Measurements from ENCODE around the gene RHBDD1. TPM values are rescaled to one million over a fixed set of nuclear protein-coding genes. Genes with fewer than 3 reads are reported as not detected.

RHBDD1 gene
- total RNA-seq, 3 donors from 2014 or later (not counting 1 experiment from before 2014, with no cell fraction given), result 33.7 to 49.7 (median 47.7) TPM

GRCh38 chr2:226891780-226892590, 56.1 kb downstream of the RHBDD1 start:
- DNase-seq (no peak), ATAC-seq (no peak)
- H3K27me3 ChIP-seq (ENCODE audit: control insufficient read depth, insufficient read depth, low read length), result no peaks in the 10 kb centered on the region
- no peak overlapping the region for H3K27ac ChIP-seq (ENCODE audit: low read length)
- 90% methylated on average over 2 of the region's 2 CpGs for WGBS (ENCODE audit: insufficient coverage)
- H3K36me3 ChIP-seq (ENCODE audit: control insufficient read depth, insufficient read depth, low read length), result peaks cover 2% of the 10 kb centered on the region
- no peaks in the 10 kb centered on the region for H3K4me1 ChIP-seq (ENCODE audit: control insufficient read depth, insufficient read depth, low read length)
- Mint-ChIP-seq H3K4me3 (no peak overlapping the region), H3K9me3 (no peaks in the 10 kb centered on the region), H3K27me3 (ENCODE audit: low read depth in 2 of 2) (no peaks in the 10 kb centered on the region), H3K36me3 (no peaks in the 10 kb centered on the region), H3K4me1 (no peaks in the 10 kb centered on the region), H3K27ac (no peak overlapping the region)
- intact Hi-C loops (cut with micrococcal nuclease), result no loop called here
- no peaks in the 10 kb centered on the region for H3K9me3 ChIP-seq (ENCODE audit: control insufficient read depth, insufficient read depth, low read length)
- TF ChIP-seq CTCF (IDR thresholded peaks at IDR 0.05), result no peak
- no peak overlapping the region for H3K4me3 ChIP-seq (ENCODE audit: low read length)

GRCh38 chr2:226892729-226893128, 56.9 kb downstream of the RHBDD1 start:
- no peaks in the 10 kb centered on the region for H3K27me3 ChIP-seq (ENCODE audit: control insufficient read depth, insufficient read depth, low read length)
- Mint-ChIP-seq H3K4me1 (no peaks in the 10 kb centered on the region), H3K27ac (no peak overlapping the region), H3K4me3 (no peak overlapping the region), H3K27me3 (ENCODE audit: low read depth in 2 of 2) (no peaks in the 10 kb centered on the region), H3K36me3 (no peaks in the 10 kb centered on the region), H3K9me3 (no peaks in the 10 kb centered on the region)
- no peak for TF ChIP-seq CTCF (IDR thresholded peaks at IDR 0.05)
- ATAC-seq (no peak), DNase-seq (no peak)
- WGBS (ENCODE audit: insufficient coverage), result 100% methylated on average over 3 of the region's 3 CpGs
- H3K36me3 ChIP-seq (ENCODE audit: control insufficient read depth, insufficient read depth, low read length), result peaks cover 6% of the 10 kb centered on the region
- H3K27ac ChIP-seq (ENCODE audit: low read length), result no peak overlapping the region
- intact Hi-C loops (cut with micrococcal nuclease), result no loop called here
- no peaks in the 10 kb centered on the region for H3K4me1 ChIP-seq (ENCODE audit: control insufficient read depth, insufficient read depth, low read length)
- H3K9me3 ChIP-seq (ENCODE audit: control insufficient read depth, insufficient read depth, low read length), result no peaks in the 10 kb centered on the region
- no peak overlapping the region for H3K4me3 ChIP-seq (ENCODE audit: low read length)

GRCh38 chr2:226893216-226893615, 57.4 kb downstream of the RHBDD1 start:
- H3K4me1 Mint-ChIP-seq, result no peaks in the 10 kb centered on the region
- H3K9me3 ChIP-seq (ENCODE audit: control insufficient read depth, insufficient read depth, low read length), result no peaks in the 10 kb centered on the region
- no peak overlapping the region for H3K27ac Mint-ChIP-seq
- H3K36me3 ChIP-seq (ENCODE audit: control insufficient read depth, insufficient read depth, low read length), result peaks cover 6% of the 10 kb centered on the region
- H3K4me3 ChIP-seq (ENCODE audit: low read length), result no peak overlapping the region
- no peaks in the 10 kb centered on the region for H3K36me3 Mint-ChIP-seq
- H3K9me3 Mint-ChIP-seq, result no peaks in the 10 kb centered on the region
- TF ChIP-seq CTCF (IDR thresholded peaks at IDR 0.05), result no peak
- no peak for DNase-seq
- no peaks in the 10 kb centered on the region for H3K27me3 ChIP-seq (ENCODE audit: control insufficient read depth, insufficient read depth, low read length)
- intact Hi-C loops (cut with micrococcal nuclease), result no loop called here
- 100% methylated on average over 1 of the region's 4 CpGs for WGBS (ENCODE audit: insufficient coverage)
- H3K27ac ChIP-seq (ENCODE audit: low read length), result no peak overlapping the region
- H3K4me3 Mint-ChIP-seq, result no peak overlapping the region
- H3K4me1 ChIP-seq (ENCODE audit: control insufficient read depth, insufficient read depth, low read length), result no peaks in the 10 kb centered on the region
- H3K27me3 Mint-ChIP-seq (ENCODE audit: low read depth in 2 of 2), result no peaks in the 10 kb centered on the region
- ATAC-seq, result no peak

- H3K27me3 Mint-ChIP-seq (ENCODE audit: low read depth in 2 of 2), result no peaks in the 10 kb centered on the region
- H3K4me3 ChIP-seq (ENCODE audit: low read length), result no peak overlapping the region
- no peak for TF ChIP-seq CTCF (IDR thresholded peaks at IDR 0.05)
- DNase-seq (no peak), ATAC-seq (no peak)
- no peaks in the 10 kb centered on the region for H3K9me3 ChIP-seq (ENCODE audit: control insufficient read depth, insufficient read depth, low read length)
- no peaks in the 10 kb centered on the region for H3K9me3 Mint-ChIP-seq
- WGBS (ENCODE audit: insufficient coverage), result 96% methylated on average over 3 of the region's 3 CpGs
- H3K36me3 ChIP-seq (ENCODE audit: control insufficient read depth, insufficient read depth, low read length), result peaks cover 6% of the 10 kb centered on the region
- no peak overlapping the region for H3K4me3 Mint-ChIP-seq
- H3K27ac ChIP-seq (ENCODE audit: low read length), result no peak overlapping the region
- H3K4me1 ChIP-seq (ENCODE audit: control insufficient read depth, insufficient read depth, low read length), result no peaks in the 10 kb centered on the region
- no peak overlapping the region for H3K27ac Mint-ChIP-seq
- intact Hi-C loops (cut with micrococcal nuclease), result no loop called here
- no peaks in the 10 kb centered on the region for H3K36me3 Mint-ChIP-seq
- H3K4me1 Mint-ChIP-seq, result no peaks in the 10 kb centered on the region
- H3K27me3 ChIP-seq (ENCODE audit: control insufficient read depth, insufficient read depth, low read length), result no peaks in the 10 kb centered on the region
Observed at GRCh38 chr2:226894752-226895151, 58.9 kb downstream of the RHBDD1 start.

Measured in natural killer cell (primary cell).